Tibial artery (tissue), 4 donors: ENCODE measurements around the gene KLK10.

Experiments
- DNase-seq, 2 donors: peaks; one replicate each; pipeline ENCODE4 v3.0.0-alpha.2; 2019
- H3K27ac ChIP-seq, 2 donors: fragments of 200-600 bp; sonication (generic) in 1 of 2; 1 replicate in 1 of 2; 2 replicates in 1 of 2; pipeline ENCODE4 v1.5.1; 2018 to 2019; ENCODE audit warnings: mild to moderate bottlenecking in 1 of 2
- H3K27me3 ChIP-seq, 2 donors: fragments of 200-600 bp; sonication (generic) in 1 of 2; one replicate each; pipeline versions ENCODE4 v1.5.1 to v1.6.0; 2016 to 2019
- H3K36me3 ChIP-seq, 3 donors: fragments of 200-600 bp; sonication (generic) in 2 of 3; one replicate each; pipeline ENCODE4 v1.5.1; 2016 to 2019; ENCODE audit warnings: mild to moderate bottlenecking in 2 of 3
- H3K4me1 ChIP-seq, 4 donors: fragments of 200-600 bp; sonication (generic) in 2 of 4; 1 replicate in 3 of 4; 2 replicates in 1 of 4; pipeline ENCODE4 v1.5.1; 2016 to 2019
- H3K4me3 ChIP-seq, 2 donors: fragments of 200-600 bp; sonication (generic) in 1 of 2; 1 replicate in 1 of 2; 2 replicates in 1 of 2; pipeline ENCODE4 v1.5.1; 2018 to 2019; ENCODE audit warnings: mild to moderate bottlenecking in 2 of 2
- H3K9me3 ChIP-seq, 3 donors: fragments of 200-600 bp; sonication (generic) in 1 of 3; one replicate each; pipeline ENCODE4 v1.5.1; 2016 to 2019
- intact Hi-C: fragments of 100-400 bp; cut with DNase I; formaldehyde crosslinking; loops from one replicate; pipeline ENCODE4 v1.15.0; 2023; ENCODE audit warnings: low total_unique reads
- TF ChIP-seq, protein P1 (sequence below), 2 experiments: fragments of 200-600 bp in 1 of 2; fragments of 450-650 bp in 1 of 2; IDR thresholded peaks; one replicate each; pipeline ENCODE4 v1.5.1; 2017 to 2019; ENCODE audit warnings: antibody characterized with exemption in 2 of 2, mild to moderate bottlenecking in 1 of 2, moderate library complexity in 1 of 2

Gene KLK10

DNA sequence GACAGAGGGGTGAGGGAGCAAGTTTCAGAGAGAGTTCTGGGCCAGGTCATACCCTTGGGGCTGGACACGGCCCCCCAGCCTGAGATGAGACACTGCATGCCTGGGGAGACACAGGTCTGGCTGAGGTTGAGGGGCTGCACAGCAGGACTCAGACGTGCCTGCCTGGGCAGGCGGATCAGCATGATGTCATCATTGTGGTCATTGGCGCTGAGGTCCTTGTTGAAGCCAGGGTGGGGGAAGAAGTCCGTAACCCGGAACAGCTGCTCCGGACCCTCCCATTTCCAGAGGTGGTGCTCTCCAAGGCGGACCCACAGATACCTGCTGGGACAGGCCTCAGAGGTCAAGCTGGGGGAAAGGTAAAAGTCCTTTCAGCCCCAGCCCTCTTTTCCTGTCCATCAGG, 13.1 kb downstream of the KLK10 start:
- H3K4me1 ChIP-seq, result peaks cover 0 to 11% (median 0%) of the 10 kb centered on the region in 4 donors
- TF ChIP-seq, protein P1, sequence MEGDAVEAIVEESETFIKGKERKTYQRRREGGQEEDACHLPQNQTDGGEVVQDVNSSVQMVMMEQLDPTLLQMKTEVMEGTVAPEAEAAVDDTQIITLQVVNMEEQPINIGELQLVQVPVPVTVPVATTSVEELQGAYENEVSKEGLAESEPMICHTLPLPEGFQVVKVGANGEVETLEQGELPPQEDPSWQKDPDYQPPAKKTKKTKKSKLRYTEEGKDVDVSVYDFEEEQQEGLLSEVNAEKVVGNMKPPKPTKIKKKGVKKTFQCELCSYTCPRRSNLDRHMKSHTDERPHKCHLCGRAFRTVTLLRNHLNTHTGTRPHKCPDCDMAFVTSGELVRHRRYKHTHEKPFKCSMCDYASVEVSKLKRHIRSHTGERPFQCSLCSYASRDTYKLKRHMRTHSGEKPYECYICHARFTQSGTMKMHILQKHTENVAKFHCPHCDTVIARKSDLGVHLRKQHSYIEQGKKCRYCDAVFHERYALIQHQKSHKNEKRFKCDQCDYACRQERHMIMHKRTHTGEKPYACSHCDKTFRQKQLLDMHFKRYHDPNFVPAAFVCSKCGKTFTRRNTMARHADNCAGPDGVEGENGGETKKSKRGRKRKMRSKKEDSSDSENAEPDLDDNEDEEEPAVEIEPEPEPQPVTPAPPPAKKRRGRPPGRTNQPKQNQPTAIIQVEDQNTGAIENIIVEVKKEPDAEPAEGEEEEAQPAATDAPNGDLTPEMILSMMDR (IDR thresholded peaks at IDR 0.05), result no peak
- no peak overlapping the region for H3K4me3 ChIP-seq
- H3K27me3 ChIP-seq, result peaks cover 0 to 43% of the 10 kb centered on the region in 2 donors
- intact Hi-C loops, result no loop called here
- DNase-seq, result no peak
- no peak overlapping the region for H3K27ac ChIP-seq
- H3K36me3 ChIP-seq, result no peaks in the 10 kb centered on the region
- no peaks in the 10 kb centered on the region for H3K9me3 ChIP-seq

DNA sequence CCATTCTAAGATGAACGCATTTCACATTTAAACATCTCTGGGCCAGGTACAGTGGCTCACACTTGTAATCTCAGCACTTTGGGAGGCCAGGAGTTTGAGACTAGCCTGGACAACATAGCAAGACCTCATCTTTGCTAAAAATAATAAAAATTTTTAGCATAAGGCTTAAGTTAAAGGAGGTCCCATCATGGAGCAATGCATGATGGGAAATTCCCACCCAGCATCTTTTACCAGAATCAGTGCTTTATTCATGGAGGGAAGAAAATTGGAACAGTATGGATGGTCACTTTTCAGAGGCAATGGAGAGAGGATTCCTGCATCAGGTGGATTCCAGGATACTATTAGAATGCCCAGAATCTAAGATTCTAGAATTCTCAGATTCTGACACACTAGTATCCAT, 14.3 kb downstream of the KLK10 start:
- H3K27me3 ChIP-seq, result peaks cover 0 to 48% of the 10 kb centered on the region in 2 donors

DNA sequence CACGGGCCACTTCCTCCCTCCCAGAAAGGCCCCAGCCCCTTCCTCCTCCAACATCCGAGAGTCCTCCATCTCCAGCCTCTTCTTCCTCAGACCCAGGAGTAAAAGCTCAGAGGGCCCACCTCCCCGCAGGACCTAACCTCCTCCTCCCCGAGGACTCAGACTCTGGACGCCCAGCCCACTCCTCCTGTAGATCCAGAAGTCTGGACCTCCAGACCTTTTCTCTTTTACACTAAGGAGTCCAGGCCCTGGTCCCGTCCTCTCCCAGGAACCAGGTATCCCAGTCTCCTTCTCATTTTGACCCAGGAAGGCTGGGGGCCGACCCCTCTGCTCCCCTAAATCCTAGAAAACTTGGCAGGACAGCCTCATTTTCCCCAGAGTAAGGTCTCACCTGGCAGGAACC, 16.2 kb downstream of the KLK10 start:
- intact Hi-C loops, result no loop called here
- Histone ChIP-seq H3K9me3 (no peaks in the 10 kb centered on the region), H3K27me3 (peaks cover 0 to 47% of the 10 kb centered on the region in 2 donors), H3K27ac (no peak overlapping the region), H3K4me1 (peaks cover 0 to 11% (median 0%) of the 10 kb centered on the region in 4 donors), H3K36me3 (no peaks in the 10 kb centered on the region), H3K4me3 (no peak overlapping the region)
- TF ChIP-seq, protein P1 (IDR thresholded peaks at IDR 0.05), result no peak
- no peak for DNase-seq

More for the DNA sequence above, 14.3 kb downstream of the KLK10 start:
- Histone ChIP-seq H3K36me3 (no peaks in the 10 kb centered on the region), H3K27ac (no peak overlapping the region), H3K4me3 (no peak overlapping the region), H3K9me3 (no peaks in the 10 kb centered on the region), H3K4me1 (peaks cover 0 to 11% (median 0%) of the 10 kb centered on the region in 4 donors)
- DNase-seq, result no peak
- intact Hi-C loops, result no loop called here
- TF ChIP-seq, protein P1 (IDR thresholded peaks at IDR 0.05), result no peak

DNA sequence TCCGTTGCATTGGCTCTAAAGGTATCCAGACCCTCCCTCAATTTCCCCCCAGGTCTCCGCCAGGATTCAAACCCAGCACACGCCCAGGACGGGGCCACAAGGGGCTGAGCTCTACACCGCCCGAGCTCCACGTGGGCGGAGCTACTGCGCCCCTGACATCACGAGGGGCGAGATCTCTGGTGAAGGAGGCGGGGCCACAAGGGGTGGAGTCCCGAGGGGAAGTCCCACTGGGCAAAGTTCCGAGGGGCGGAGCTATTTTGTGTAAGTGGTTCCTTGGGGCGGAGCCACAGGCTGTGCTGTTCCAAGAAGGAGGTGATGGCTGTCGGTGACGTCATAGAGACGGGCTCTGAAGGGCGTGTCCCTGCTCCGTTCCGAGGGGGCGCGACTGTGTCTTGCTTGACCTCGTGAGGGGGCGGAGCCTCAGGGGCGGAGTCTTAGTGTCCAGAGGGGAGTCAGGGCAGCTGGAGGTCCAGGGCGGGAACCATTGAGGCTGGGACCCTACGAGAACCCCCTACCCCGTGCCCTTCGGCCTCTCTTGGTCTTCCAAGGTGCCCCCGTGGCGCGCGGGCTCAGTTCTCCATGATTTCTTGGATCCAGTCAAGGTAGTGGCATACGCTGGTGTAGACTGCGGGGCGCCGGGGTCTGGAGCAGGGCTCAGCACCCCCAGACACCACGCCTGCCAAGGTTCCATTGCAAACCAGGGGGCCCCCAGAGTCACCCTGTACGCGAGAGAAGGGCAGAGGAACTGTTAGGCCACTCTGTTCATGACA, 16.8 kb downstream of the KLK10 start:
- peaks cover 0 to 11% (median 0%) of the 10 kb centered on the region in 4 donors for H3K4me1 ChIP-seq
- no peaks in the 10 kb centered on the region for H3K36me3 ChIP-seq
- intact Hi-C loops, result no loop called here
- DNase-seq, result no peak
- H3K27ac ChIP-seq, result no peak overlapping the region
- H3K4me3 ChIP-seq, result no peak overlapping the region
- H3K9me3 ChIP-seq, result no peaks in the 10 kb centered on the region
- TF ChIP-seq, protein P1 (IDR thresholded peaks at IDR 0.05), result no peak
- H3K27me3 ChIP-seq, result peaks cover 0 to 47% of the 10 kb centered on the region in 2 donors

DNA sequence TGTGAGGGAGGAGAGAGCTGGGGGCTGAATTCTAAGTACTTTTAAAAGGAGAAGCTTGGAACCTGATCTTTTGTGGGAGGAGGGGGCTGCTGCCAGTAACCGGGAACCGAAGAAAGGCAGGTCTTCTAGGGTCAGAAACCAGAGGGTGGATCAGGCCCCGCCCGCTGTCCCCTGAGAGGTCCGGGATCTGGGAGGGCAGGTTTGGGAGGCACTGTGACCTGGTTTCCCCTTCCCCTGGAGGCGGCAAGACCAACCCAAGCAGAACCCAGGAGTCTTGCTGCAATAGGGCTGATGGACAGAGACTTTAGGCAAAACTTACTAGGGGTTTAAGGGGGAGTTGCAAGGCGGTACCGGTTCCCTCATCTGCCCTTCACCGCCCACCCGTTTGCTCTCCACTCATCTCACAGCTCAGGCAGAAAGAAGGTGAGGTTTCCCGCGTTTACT, 17.4 kb downstream of the KLK10 start:
- no peak for DNase-seq
- H3K4me1 ChIP-seq, result peaks cover 0 to 11% (median 0%) of the 10 kb centered on the region in 4 donors
- H3K27me3 ChIP-seq, result peaks cover 0 to 44% of the 10 kb centered on the region in 2 donors
- no peaks in the 10 kb centered on the region for H3K36me3 ChIP-seq
- intact Hi-C loops, result no loop called here
- no peaks in the 10 kb centered on the region for H3K9me3 ChIP-seq
- TF ChIP-seq, protein P1 (IDR thresholded peaks at IDR 0.05), result no peak
- H3K27ac ChIP-seq, result no peak overlapping the region
- no peak overlapping the region for H3K4me3 ChIP-seq
